Vagina (tissue), 2 donors: ENCODE measurements around the gene TPCN2.

Experiments
- CTCF ChIP-seq, 3 experiments: fragments of 450-650 bp in 2 of 3; fragments of 200-600 bp in 1 of 3; sonication (generic) in 1 of 3; IDR thresholded peaks; one replicate each; pipeline ENCODE4 v1.5.1; 2017 to 2019; ENCODE audit warnings: antibody characterized with exemption in 3 of 3, mild to moderate bottlenecking in 2 of 3, moderate library complexity in 2 of 3
- POLR2A ChIP-seq, 2 donors: fragments of 450-650 bp; IDR thresholded peaks; one replicate each; pipeline ENCODE4 v1.6.1; 2017; ENCODE audit warnings: antibody characterized with exemption in 2 of 2, mild to moderate bottlenecking in 2 of 2, moderate library complexity in 2 of 2

GRCh38 chr11:69140635-69141034 is 91.9 kb downstream of the TPCN2 start:
- TF ChIP-seq CTCF (IDR thresholded peaks at IDR 0.05), result no peak
- no peak for TF ChIP-seq POLR2A (IDR thresholded peaks at IDR 0.05)
